HL-60 (cell line): ENCODE data around the gene CFAP221.

Source experiments
- DNase-seq, 2 experiments: peaks; one replicate each; pipeline ENCODE4 v3.0.0-alpha.2; 2010 to 2020; ENCODE audit warnings: low read depth in 1 of 2, low spot score in 1 of 2
- H3K27ac ChIP-seq: fragments of 250-450 bp; sonication (Bioruptor Pico); replicated peaks from 2 replicates; pipeline ENCODE4 v1.5.1; 2020; ENCODE audit warnings: mild to moderate bottlenecking, moderate library complexity
- H3K27me3 ChIP-seq: fragments of 250-450 bp; sonication (Bioruptor Pico); 2 replicates; pipeline ENCODE4 v1.5.1; 2021; ENCODE audit warnings: mild to moderate bottlenecking, moderate library complexity; ENCODE audit not compliant: insufficient read depth, poor library complexity, severe bottlenecking
- H3K4me3 ChIP-seq: replicated peaks from 2 replicates; pipeline ENCODE4 v1.5.1; 2011; ENCODE audit warnings: mild to moderate bottlenecking, control low read depth, low read length; ENCODE audit not compliant: insufficient read depth
- CTCF ChIP-seq: IDR thresholded peaks from one replicate; pipeline ENCODE4 v1.5.1; 2011; ENCODE audit warnings: low read length, control low read depth, inconsistent platforms; ENCODE audit not compliant: insufficient read depth
- GABPA ChIP-seq: IDR thresholded peaks from 2 replicates; pipeline ENCODE4 v1.6.1; 2012; ENCODE audit warnings: low read depth
- POLR2AphosphoS5 ChIP-seq: IDR thresholded peaks from 2 replicates; pipeline ENCODE4 v1.6.1; 2012; ENCODE audit warnings: low read depth
- REST ChIP-seq: IDR thresholded peaks from 2 replicates; pipeline ENCODE4 v1.6.1; 2012; ENCODE audit warnings: low read depth; ENCODE audit not compliant: insufficient replicate concordance
- SPI1 ChIP-seq: IDR thresholded peaks from 2 replicates; pipeline ENCODE4 v1.6.1; 2012; ENCODE audit warnings: low read depth, mild to moderate bottlenecking, borderline replicate concordance

Gene CFAP221

GRCh38 chr2:119662297-119662696 is 118.0 kb downstream of the CFAP221 start:
- DNase-seq, result no peak
- Histone ChIP-seq H3K4me3 (no peak overlapping the region), H3K27me3 (no peaks in the 10 kb centered on the region), H3K27ac (no peak overlapping the region)
- no peak for TF ChIP-seq CTCF
- TF ChIP-seq GABPA, result no peak
- TF ChIP-seq REST, result no peak
- no peak for TF ChIP-seq SPI1
- no peak for TF ChIP-seq POLR2AphosphoS5

- TF ChIP-seq GABPA, result no peak
- no peak for DNase-seq
- no peak overlapping the region for H3K4me3 ChIP-seq
- no peak overlapping the region for H3K27ac ChIP-seq
- no peaks in the 10 kb centered on the region for H3K27me3 ChIP-seq
Observed at GRCh38 chr2:119668546-119668945, 124.3 kb downstream of the CFAP221 start.

GRCh38 chr2:119671016-119671415 is 126.8 kb downstream of the CFAP221 start:
- H3K27ac ChIP-seq, result no peak overlapping the region
- no peak for DNase-seq
- no peaks in the 10 kb centered on the region for H3K27me3 ChIP-seq
- TF ChIP-seq POLR2AphosphoS5 (no peak), GABPA (no peak), REST (no peak), CTCF (no peak)
- H3K4me3 ChIP-seq, result no peak overlapping the region

GRCh38 chr2:119671752-119672151 is 127.5 kb downstream of the CFAP221 start:
- H3K4me3 ChIP-seq, result no peak overlapping the region
- H3K27ac ChIP-seq, result no peak overlapping the region
- H3K27me3 ChIP-seq, result no peaks in the 10 kb centered on the region
- no peak for DNase-seq
- TF ChIP-seq POLR2AphosphoS5, result no peak
- no peak for TF ChIP-seq CTCF
- no peak for TF ChIP-seq GABPA
- TF ChIP-seq REST, result no peak
- TF ChIP-seq SPI1, result no peak
